Thoracic aorta (tissue), 2 donors: Measurements from ENCODE around the gene SZT2. TPM values are rescaled to one million over a fixed set of nuclear protein-coding genes. Genes with fewer than 3 reads are reported as not detected.

Experiments
- ATAC-seq: fragments of 150-250 bp; one replicate; pipeline ENCODE4 v1.8.0; 2017; ENCODE audit warnings: low read depth; ENCODE audit not compliant: insufficient number of reproducible peaks, low FRiP score
- DNase-seq: peaks from one replicate; pipeline ENCODE4 v3.0.0-alpha.2; 2020; ENCODE audit warnings: low spot score
- H3K27ac ChIP-seq, 2 donors: fragments of 200-600 bp; sonication (generic); 1 replicate in 1 of 2; 2 replicates in 1 of 2; pipeline ENCODE4 v1.5.1; 2016; ENCODE audit warnings: mild to moderate bottlenecking in 2 of 2, moderate library complexity in 2 of 2
- H3K27me3 ChIP-seq: fragments of 200-600 bp; sonication (generic); replicated peaks from 2 replicates; pipeline ENCODE4 v1.6.0; 2016; ENCODE audit warnings: mild to moderate bottlenecking; ENCODE audit not compliant: insufficient read depth
- H3K36me3 ChIP-seq: fragments of 200-600 bp; sonication (generic); one replicate; pipeline ENCODE4 v1.5.1; 2016
- H3K4me1 ChIP-seq, 2 donors: fragments of 200-600 bp; sonication (generic); 1 replicate in 1 of 2; 2 replicates in 1 of 2; pipeline versions ENCODE4 v1.5.1 to v1.6.0; 2016; ENCODE audit warnings: low read depth in 2 of 2, mild to moderate bottlenecking in 1 of 2; ENCODE audit not compliant: control insufficient read depth in 1 of 2
- H3K4me3 ChIP-seq: fragments of 200-600 bp; sonication (generic); 2 replicates; pipeline ENCODE4 v1.5.1; 2016; ENCODE audit warnings: mild to moderate bottlenecking
- H3K9me3 ChIP-seq: fragments of 200-600 bp; sonication (generic); 2 replicates; pipeline ENCODE4 v1.5.1; 2016
- CTCF ChIP-seq: fragments of 200-600 bp; sonication (generic); IDR thresholded peaks from one replicate; pipeline ENCODE4 v1.5.1; 2019; ENCODE audit warnings: antibody characterized with exemption
- total RNA-seq, 2 donors: library from RNA; depleted of rRNA; stranded (reverse); fragments of >200 nt; gene quantifications; one replicate each; pipeline versions ENCODE4 v1.1.0 to v1.2.3, GENCODE V29; 2016

The SZT2 gene
- total RNA-seq, 2 donors from 2014 or later: 50.0 to 65.3 TPM

DNA sequence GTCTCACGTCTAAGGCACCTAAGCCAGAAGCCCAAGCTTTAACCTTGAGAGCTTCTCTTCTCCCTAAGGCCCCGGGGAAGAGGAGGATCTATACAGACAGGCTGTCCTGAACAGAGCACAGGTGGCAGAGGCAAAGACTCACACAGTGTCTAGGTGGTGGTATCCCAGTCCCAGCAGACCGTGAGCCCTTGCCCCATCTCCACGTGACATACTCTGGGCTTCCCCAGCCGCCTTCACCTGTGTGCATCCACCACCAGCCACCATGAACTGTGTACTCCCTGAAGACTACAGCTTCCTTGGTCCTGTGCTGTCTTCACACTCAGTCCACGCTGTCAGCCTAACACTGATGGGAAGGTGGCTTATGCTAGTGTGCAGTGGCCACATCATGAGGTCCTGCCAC, 31.7 kb downstream of the SZT2 start:
- Histone ChIP-seq H3K9me3 (no peaks in the 10 kb centered on the region), H3K4me1 (no peaks in the 10 kb centered on the region), H3K4me3 (no peak overlapping the region), H3K27me3 (no peaks in the 10 kb centered on the region), H3K36me3 (peaks cover 76% of the 10 kb centered on the region), H3K27ac (no peak overlapping the region)
- DNase-seq: no peak
- ATAC-seq: no peak
- TF ChIP-seq CTCF: no peak

DNA sequence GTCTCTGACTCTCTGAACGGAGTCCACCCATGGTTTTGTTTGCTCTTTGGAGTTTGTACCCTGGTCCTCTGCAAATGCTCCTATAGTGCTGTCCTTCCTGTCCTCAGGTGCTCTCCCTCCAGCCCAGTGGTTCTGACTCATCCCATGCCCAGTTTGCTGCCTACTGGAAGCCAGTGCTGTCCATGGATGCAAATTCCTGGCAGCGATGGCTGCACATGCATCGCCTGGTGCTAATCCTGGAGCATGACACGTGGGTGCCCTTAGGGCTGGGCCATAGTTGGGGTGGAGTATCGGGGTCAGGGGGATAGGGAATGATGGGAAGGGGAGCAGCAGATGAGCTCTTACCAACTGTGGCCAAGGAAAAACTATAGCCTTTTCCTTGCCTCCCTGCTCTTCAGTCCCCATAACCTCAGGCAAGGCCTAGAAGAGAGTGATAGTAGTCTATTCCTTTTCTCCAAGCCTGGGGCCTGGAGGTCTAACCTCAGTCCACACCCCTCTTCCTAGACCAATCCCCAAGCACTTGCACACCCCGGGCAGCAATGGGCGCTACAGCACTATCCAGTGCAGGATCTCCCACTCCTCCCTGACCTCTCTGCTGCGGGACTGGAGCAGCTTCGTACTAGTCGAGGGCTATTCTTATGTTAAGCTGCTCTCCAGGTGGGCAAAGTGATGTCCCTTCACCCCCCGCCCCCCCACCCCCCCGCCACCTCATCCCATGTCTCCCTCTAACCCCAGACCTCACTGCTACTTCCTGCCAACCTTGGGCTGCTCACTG, 32.5 kb downstream of the SZT2 start:
- no peak for ATAC-seq
- no peak overlapping the region for H3K27ac ChIP-seq
- H3K4me3 ChIP-seq: no peak overlapping the region
- DNase-seq: no peak
- H3K4me1 ChIP-seq: no peaks in the 10 kb centered on the region
- no peaks in the 10 kb centered on the region for H3K9me3 ChIP-seq
- TF ChIP-seq CTCF: no peak
- H3K36me3 ChIP-seq: peaks cover 82% of the 10 kb centered on the region
- H3K27me3 ChIP-seq: no peaks in the 10 kb centered on the region

- DNase-seq (no peak), ATAC-seq (no peak)
- no peak overlapping the region for H3K4me3 ChIP-seq
- TF ChIP-seq CTCF: no peak
- H3K36me3 ChIP-seq: peaks cover 88% of the 10 kb centered on the region
- H3K27ac ChIP-seq: no peak overlapping the region
- no peaks in the 10 kb centered on the region for H3K9me3 ChIP-seq
- no peaks in the 10 kb centered on the region for H3K4me1 ChIP-seq
- no peaks in the 10 kb centered on the region for H3K27me3 ChIP-seq
Measured at GRCh38 chr1:43422995-43423671, 33.4 kb downstream of the SZT2 start.

GRCh38 chr1:43423672-43424550, 34.2 kb downstream of the SZT2 start:
- no peak overlapping the region for H3K4me3 ChIP-seq
- H3K9me3 ChIP-seq: no peaks in the 10 kb centered on the region
- H3K27ac ChIP-seq: no peak overlapping the region
- H3K27me3 ChIP-seq: no peaks in the 10 kb centered on the region
- TF ChIP-seq CTCF: no peak
- no peak for ATAC-seq
- DNase-seq: no peak
- no peaks in the 10 kb centered on the region for H3K4me1 ChIP-seq
- peaks cover 89% of the 10 kb centered on the region for H3K36me3 ChIP-seq

GRCh38 chr1:43425045-43425444, 35.3 kb downstream of the SZT2 start:
- Histone ChIP-seq H3K4me1 (no peaks in the 10 kb centered on the region), H3K4me3 (no peak overlapping the region), H3K27ac (no peak overlapping the region), H3K9me3 (no peaks in the 10 kb centered on the region), H3K27me3 (no peaks in the 10 kb centered on the region), H3K36me3 (peaks cover 85% of the 10 kb centered on the region)
- no peak for ATAC-seq
- no peak for DNase-seq
- no peak for TF ChIP-seq CTCF
